ENCODE measurements around the gene GOLGA5. TPM values are rescaled to one million over a fixed set of nuclear protein-coding genes. Genes with fewer than 3 reads are reported as not detected.
A peak's percentile ranks its signal among the peaks of the same experiment; 100 is the strongest.
"Not testable (repeated sequence)": the region's sequence is repeated elsewhere in the genome, so short reads cannot be mapped to it uniquely, and the experiment has no call there.

GOLGA5 gene
- total and polyA plus RNA-seq, 2 experiments from 2014 or later, result 26.2 to 30.2 TPM

DNA sequence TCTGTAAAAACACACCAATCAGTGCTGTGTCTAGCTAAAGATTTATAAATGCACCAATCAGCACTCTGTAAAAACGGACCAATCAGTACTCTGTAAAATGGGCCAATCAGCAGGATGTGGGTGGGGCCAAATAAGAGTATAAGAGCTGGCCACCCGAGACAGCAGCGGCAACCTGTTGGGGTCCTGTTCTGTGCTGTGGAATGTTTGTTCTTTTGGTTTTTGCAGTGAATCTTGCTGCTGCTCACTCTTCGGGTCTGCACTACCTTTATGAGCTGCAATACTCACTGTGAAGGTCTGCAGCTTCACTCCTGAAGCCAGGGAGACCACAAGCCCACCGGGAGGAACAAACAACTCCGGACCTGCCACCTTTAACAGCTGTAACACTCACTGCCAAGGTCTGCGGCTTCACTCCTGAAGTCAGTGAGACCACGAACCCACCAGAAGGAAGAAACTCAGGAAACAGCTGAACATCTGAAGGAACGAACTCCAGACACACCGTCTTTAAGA lies 43.8 kb upstream of the GOLGA5 start:
- H3K4me3 Mint-ChIP-seq; H3K9me3 Mint-ChIP-seq; H3K27ac ChIP-seq (ENCODE audit: low read depth); H4K20me1 ChIP-seq (replicated peaks; ENCODE audit: insufficient read depth); H3K9me2 ChIP-seq (ENCODE audit: insufficient read depth); DNase-seq (ENCODE audit: low spot score); H3K4me1 ChIP-seq (ENCODE audit: insufficient read depth); H3F3A ChIP-seq (replicated peaks; ENCODE audit: low read depth); H3K27ac Mint-ChIP-seq; H2AFZ ChIP-seq; H3K27me3 ChIP-seq (ENCODE audit: insufficient read depth); H3K4me1 Mint-ChIP-seq; H3K36me3 ChIP-seq (ENCODE audit: insufficient read depth); H3K4me3 ChIP-seq; ATAC-seq; H3K4me2 ChIP-seq; H3K36me3 Mint-ChIP-seq (ENCODE audit: low read depth): not testable (repeated sequence)
- TF ChIP-seq ZNF114 (CRISPR knock-in tag; IDR thresholded peaks at IDR 0.05), result peak; percentile 92; the same call in 1 of the 2 replicates
- peaks cover 16% of the 10 kb centered on the region for H3K27me3 Mint-ChIP-seq (ENCODE audit: insufficient read depth, low read depth, poor library complexity)
- H3K79me2 ChIP-seq (replicated peaks; ENCODE audit: insufficient read depth), result peaks cover 30% of the 10 kb centered on the region

DNA sequence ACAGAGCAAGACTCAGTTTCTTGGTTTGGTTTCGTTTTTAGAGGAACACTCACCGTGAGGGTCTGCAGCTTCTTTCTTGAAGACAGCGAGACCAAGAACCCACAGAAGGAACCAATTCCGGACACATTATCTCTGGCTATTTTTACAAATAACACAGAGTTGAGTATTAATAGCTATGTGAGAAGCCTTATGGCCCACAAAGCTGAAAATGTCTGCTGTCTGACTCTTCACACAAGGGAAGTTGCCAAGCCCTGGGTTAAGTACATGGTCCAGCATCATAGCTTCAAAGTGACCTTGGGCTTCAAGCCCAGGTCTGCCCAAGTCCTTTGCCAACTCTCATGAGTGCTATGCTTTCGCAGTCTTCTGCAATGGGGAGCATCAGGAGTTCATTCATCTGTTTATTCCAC lies 43.1 kb upstream of the GOLGA5 start:
- Histone ChIP-seq H3K27me3 (ENCODE audit: insufficient read depth) (peaks cover 3% of the 10 kb centered on the region; the same call in 1 of the 2 replicates), H2AFZ (no peak overlapping the region), H3K4me1 (ENCODE audit: insufficient read depth) (peaks cover 6% of the 10 kb centered on the region; the same call in 1 of the 2 replicates), H3K9me2 (ENCODE audit: insufficient read depth) (no peaks in the 10 kb centered on the region), H3K79me2 (replicated peaks; ENCODE audit: insufficient read depth) (peaks cover 22% of the 10 kb centered on the region), H3K4me3 (no peak overlapping the region), H3F3A (replicated peaks; ENCODE audit: low read depth) (no peaks in the 10 kb centered on the region), H4K20me1 (replicated peaks; ENCODE audit: insufficient read depth) (no peaks in the 10 kb centered on the region; the same call in none of the 2 replicates), H3K27ac (ENCODE audit: low read depth) (no peak overlapping the region), H3K4me2 (no peak overlapping the region), H3K36me3 (ENCODE audit: insufficient read depth) (no peaks in the 10 kb centered on the region)
- Mint-ChIP-seq H3K27me3 (ENCODE audit: insufficient read depth, low read depth, poor library complexity) (peaks cover 13% of the 10 kb centered on the region), H3K4me1 (peaks cover 7% of the 10 kb centered on the region; the same call in 2 of the 3 replicates), H3K27ac (no peak overlapping the region), H3K9me3 (peaks cover 5% of the 10 kb centered on the region; the same call in 2 of the 3 replicates), H3K4me3 (no peak overlapping the region), H3K36me3 (ENCODE audit: low read depth) (peaks cover 3% of the 10 kb centered on the region; the same call in 2 of the 3 replicates)
- DNase-seq (ENCODE audit: low spot score) (no peak), ATAC-seq (no peak)
- no peak for TF ChIP-seq EZH2phosphoT487 (IDR thresholded peaks at IDR 0.05; ENCODE audit: unreplicated experiment)
- no peak for TF ChIP-seq EZH2 (IDR thresholded peaks at IDR 0.05; ENCODE audit: low read depth, unreplicated experiment)
- TF ChIP-seq, protein P1, sequence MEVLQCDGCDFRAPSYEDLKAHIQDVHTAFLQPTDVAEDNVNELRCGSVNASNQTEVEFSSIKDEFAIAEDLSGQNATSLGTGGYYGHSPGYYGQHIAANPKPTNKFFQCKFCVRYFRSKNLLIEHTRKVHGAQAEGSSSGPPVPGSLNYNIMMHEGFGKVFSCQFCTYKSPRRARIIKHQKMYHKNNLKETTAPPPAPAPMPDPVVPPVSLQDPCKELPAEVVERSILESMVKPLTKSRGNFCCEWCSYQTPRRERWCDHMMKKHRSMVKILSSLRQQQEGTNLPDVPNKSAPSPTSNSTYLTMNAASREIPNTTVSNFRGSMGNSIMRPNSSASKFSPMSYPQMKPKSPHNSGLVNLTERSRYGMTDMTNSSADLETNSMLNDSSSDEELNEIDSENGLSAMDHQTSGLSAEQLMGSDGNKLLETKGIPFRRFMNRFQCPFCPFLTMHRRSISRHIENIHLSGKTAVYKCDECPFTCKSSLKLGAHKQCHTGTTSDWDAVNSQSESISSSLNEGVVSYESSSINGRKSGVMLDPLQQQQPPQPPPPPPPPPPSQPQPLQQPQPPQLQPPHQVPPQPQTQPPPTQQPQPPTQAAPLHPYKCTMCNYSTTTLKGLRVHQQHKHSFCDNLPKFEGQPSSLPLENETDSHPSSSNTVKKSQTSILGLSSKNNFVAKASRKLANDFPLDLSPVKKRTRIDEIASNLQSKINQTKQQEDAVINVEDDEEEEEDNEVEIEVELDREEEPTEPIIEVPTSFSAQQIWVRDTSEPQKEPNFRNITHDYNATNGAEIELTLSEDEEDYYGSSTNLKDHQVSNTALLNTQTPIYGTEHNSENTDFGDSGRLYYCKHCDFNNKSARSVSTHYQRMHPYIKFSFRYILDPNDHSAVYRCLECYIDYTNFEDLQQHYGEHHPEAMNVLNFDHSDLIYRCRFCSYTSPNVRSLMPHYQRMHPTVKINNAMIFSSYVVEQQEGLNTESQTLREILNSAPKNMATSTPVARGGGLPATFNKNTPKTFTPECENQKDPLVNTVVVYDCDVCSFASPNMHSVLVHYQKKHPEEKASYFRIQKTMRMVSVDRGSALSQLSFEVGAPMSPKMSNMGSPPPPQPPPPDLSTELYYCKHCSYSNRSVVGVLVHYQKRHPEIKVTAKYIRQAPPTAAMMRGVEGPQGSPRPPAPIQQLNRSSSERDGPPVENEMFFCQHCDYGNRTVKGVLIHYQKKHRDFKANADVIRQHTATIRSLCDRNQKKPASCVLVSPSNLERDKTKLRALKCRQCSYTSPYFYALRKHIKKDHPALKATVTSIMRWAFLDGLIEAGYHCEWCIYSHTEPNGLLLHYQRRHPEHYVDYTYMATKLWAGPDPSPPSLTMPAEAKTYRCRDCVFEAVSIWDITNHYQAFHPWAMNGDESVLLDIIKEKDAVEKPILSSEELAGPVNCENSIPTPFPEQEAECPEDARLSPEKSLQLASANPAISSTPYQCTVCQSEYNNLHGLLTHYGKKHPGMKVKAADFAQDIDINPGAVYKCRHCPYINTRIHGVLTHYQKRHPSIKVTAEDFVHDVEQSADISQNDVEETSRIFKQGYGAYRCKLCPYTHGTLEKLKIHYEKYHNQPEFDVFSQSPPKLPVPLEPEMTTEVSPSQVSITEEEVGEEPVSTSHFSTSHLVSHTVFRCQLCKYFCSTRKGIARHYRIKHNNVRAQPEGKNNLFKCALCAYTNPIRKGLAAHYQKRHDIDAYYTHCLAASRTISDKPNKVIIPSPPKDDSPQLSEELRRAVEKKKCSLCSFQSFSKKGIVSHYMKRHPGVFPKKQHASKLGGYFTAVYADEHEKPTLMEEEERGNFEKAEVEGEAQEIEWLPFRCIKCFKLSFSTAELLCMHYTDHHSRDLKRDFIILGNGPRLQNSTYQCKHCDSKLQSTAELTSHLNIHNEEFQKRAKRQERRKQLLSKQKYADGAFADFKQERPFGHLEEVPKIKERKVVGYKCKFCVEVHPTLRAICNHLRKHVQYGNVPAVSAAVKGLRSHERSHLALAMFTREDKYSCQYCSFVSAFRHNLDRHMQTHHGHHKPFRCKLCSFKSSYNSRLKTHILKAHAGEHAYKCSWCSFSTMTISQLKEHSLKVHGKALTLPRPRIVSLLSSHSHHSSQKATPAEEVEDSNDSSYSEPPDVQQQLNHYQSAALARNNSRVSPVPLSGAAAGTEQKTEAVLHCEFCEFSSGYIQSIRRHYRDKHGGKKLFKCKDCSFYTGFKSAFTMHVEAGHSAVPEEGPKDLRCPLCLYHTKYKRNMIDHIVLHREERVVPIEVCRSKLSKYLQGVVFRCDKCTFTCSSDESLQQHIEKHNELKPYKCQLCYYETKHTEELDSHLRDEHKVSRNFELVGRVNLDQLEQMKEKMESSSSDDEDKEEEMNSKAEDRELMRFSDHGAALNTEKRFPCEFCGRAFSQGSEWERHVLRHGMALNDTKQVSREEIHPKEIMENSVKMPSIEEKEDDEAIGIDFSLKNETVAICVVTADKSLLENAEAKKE (CRISPR knock-in tag; IDR thresholded peaks at IDR 0.05), result no peak
- no peak for TF ChIP-seq POLR2AphosphoS5 (IDR thresholded peaks at IDR 0.05; ENCODE audit: low read depth)
- no peak for TF ChIP-seq CREB1 (CRISPR knock-in tag; IDR thresholded peaks at IDR 0.05; ENCODE audit: low read depth)
- TF ChIP-seq, protein P2, sequence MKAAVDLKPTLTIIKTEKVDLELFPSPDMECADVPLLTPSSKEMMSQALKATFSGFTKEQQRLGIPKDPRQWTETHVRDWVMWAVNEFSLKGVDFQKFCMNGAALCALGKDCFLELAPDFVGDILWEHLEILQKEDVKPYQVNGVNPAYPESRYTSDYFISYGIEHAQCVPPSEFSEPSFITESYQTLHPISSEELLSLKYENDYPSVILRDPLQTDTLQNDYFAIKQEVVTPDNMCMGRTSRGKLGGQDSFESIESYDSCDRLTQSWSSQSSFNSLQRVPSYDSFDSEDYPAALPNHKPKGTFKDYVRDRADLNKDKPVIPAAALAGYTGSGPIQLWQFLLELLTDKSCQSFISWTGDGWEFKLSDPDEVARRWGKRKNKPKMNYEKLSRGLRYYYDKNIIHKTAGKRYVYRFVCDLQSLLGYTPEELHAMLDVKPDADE (IDR thresholded peaks at IDR 0.05), result no peak
- TF ChIP-seq, protein P3, sequence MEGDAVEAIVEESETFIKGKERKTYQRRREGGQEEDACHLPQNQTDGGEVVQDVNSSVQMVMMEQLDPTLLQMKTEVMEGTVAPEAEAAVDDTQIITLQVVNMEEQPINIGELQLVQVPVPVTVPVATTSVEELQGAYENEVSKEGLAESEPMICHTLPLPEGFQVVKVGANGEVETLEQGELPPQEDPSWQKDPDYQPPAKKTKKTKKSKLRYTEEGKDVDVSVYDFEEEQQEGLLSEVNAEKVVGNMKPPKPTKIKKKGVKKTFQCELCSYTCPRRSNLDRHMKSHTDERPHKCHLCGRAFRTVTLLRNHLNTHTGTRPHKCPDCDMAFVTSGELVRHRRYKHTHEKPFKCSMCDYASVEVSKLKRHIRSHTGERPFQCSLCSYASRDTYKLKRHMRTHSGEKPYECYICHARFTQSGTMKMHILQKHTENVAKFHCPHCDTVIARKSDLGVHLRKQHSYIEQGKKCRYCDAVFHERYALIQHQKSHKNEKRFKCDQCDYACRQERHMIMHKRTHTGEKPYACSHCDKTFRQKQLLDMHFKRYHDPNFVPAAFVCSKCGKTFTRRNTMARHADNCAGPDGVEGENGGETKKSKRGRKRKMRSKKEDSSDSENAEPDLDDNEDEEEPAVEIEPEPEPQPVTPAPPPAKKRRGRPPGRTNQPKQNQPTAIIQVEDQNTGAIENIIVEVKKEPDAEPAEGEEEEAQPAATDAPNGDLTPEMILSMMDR (conservative IDR thresholded peaks at IDR 0.05; ENCODE audit: low read depth in 2 of 2), result no peak
- TF ChIP-seq, protein P4, sequence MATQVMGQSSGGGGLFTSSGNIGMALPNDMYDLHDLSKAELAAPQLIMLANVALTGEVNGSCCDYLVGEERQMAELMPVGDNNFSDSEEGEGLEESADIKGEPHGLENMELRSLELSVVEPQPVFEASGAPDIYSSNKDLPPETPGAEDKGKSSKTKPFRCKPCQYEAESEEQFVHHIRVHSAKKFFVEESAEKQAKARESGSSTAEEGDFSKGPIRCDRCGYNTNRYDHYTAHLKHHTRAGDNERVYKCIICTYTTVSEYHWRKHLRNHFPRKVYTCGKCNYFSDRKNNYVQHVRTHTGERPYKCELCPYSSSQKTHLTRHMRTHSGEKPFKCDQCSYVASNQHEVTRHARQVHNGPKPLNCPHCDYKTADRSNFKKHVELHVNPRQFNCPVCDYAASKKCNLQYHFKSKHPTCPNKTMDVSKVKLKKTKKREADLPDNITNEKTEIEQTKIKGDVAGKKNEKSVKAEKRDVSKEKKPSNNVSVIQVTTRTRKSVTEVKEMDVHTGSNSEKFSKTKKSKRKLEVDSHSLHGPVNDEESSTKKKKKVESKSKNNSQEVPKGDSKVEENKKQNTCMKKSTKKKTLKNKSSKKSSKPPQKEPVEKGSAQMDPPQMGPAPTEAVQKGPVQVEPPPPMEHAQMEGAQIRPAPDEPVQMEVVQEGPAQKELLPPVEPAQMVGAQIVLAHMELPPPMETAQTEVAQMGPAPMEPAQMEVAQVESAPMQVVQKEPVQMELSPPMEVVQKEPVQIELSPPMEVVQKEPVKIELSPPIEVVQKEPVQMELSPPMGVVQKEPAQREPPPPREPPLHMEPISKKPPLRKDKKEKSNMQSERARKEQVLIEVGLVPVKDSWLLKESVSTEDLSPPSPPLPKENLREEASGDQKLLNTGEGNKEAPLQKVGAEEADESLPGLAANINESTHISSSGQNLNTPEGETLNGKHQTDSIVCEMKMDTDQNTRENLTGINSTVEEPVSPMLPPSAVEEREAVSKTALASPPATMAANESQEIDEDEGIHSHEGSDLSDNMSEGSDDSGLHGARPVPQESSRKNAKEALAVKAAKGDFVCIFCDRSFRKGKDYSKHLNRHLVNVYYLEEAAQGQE (IDR thresholded peaks at IDR 0.05; ENCODE audit: unreplicated experiment), result no peak
